ENCODE data around the gene CHRNA9. TPM values are rescaled to one million over a fixed set of nuclear protein-coding genes. Genes with fewer than 3 reads are reported as not detected.

CHRNA9 gene
- polyA plus RNA-seq, 1 of the 3 experiments (the other 2 are of a cell fraction) = 0.05 TPM

GRCh38 chr4:40306976-40307375 lies 28.2 kb upstream of the CHRNA9 start:
- Histone ChIP-seq H3K4me2 (no peak overlapping the region), H3K9me2 (no peaks in the 10 kb centered on the region), H3K9me3 (no peaks in the 10 kb centered on the region), H3K27ac (ENCODE audit: low read depth in 2 of 2, low read length in 1 of 2) (no peak overlapping the region), H3K4me1 (ENCODE audit: control insufficient read depth in 1 of 2, insufficient read depth in 2 of 2, low read depth in 1 of 2, low read length in 1 of 2) (peaks cover 0 to 2% of the 10 kb centered on the region in 2 experiments; a peak in 1 of 4 replicates), H2AFZ (ENCODE audit: low read depth) (peak overlapping the region; percentile 25; the same call in 1 of the 2 replicates), H4K20me1 (ENCODE audit: insufficient read depth) (no peaks in the 10 kb centered on the region), H3K27me3 (ENCODE audit: insufficient read depth) (no peaks in the 10 kb centered on the region), H3K4me3 (ENCODE audit: low read depth in 2 of 2, low read length in 1 of 2) (no peak overlapping the region), H3K36me3 (replicated peaks in 1 of 2; ENCODE audit: control insufficient read depth in 1 of 2, insufficient read depth in 2 of 2, low read length in 1 of 2) (no peaks in the 10 kb centered on the region), H3K79me2 (ENCODE audit: insufficient read depth) (no peaks in the 10 kb centered on the region), H3F3A (replicated peaks; ENCODE audit: insufficient read depth) (no peaks in the 10 kb centered on the region), H3K9ac (no peak overlapping the region)
- POLR2A ChIA-PET = no interaction called here
- WGBS (ENCODE audit: low lambda C conversion rate) = 68% methylated on average over 3 of the region's 3 CpGs
- CTCF ChIA-PET = interaction anchor here (0.9 to 7.1 kb wide), 7 partner anchors 10 to 251 kb away, joined by 3 to 44 read pairs (median 6); partner anchors contain the start of gene N4BP2
- TF ChIP-seq JUND (IDR thresholded peaks at IDR 0.05) (no peak), RFX5 (IDR thresholded peaks at IDR 0.05; ENCODE audit: low read length) (no peak), MAX (IDR thresholded peaks at IDR 0.05; ENCODE audit: low read depth) (no peak), EP300 (IDR thresholded peaks at IDR 0.05; ENCODE audit: borderline replicate concordance in 1 of 2, low read depth in 1 of 2, low read length in 1 of 2) (no peak), IRF3 (IDR thresholded peaks at IDR 0.05; ENCODE audit: low read depth, low read length) (no peak), NRF1 (IDR thresholded peaks at IDR 0.05; ENCODE audit: low read depth, low read length) (no peak), SMC3 (IDR thresholded peaks at IDR 0.05; ENCODE audit: low read depth, low read length) (no peak)
- DNase-seq = no peak

- POLR2A ChIA-PET = no interaction called here
- H3K9me2 ChIP-seq = no peaks in the 10 kb centered on the region
- 89% methylated on average over 14 of the region's 15 CpGs for WGBS (ENCODE audit: low lambda C conversion rate)
These were observed 27.3 kb upstream of the CHRNA9 start for GRCh38 chr4:40307627-40308497.

More at GRCh38 chr4:40307627-40308497, 27.3 kb upstream of the CHRNA9 start:
- TF ChIP-seq MXI1 (IDR thresholded peaks at IDR 0.05; ENCODE audit: low read depth, low read length) (no peak), RCOR1 (IDR thresholded peaks at IDR 0.05; ENCODE audit: low read length) (no peak), GABPA (IDR thresholded peaks at IDR 0.05; ENCODE audit: low read depth) (no peak), PBX3 (IDR thresholded peaks at IDR 0.05) (no peak), ZBTB33 (IDR thresholded peaks at IDR 0.05; ENCODE audit: borderline replicate concordance, low read depth) (no peak), RFX5 (IDR thresholded peaks at IDR 0.05; ENCODE audit: low read length) (no peak), USF2 (IDR thresholded peaks at IDR 0.05; ENCODE audit: borderline replicate concordance, low read depth, low read length) (no peak)
- Histone ChIP-seq H3K9me3 (no peaks in the 10 kb centered on the region), H2AFZ (ENCODE audit: low read depth) (no peak overlapping the region), H4K20me1 (ENCODE audit: insufficient read depth) (no peaks in the 10 kb centered on the region), H3K27me3 (ENCODE audit: insufficient read depth) (no peaks in the 10 kb centered on the region), H3K4me2 (no peak overlapping the region), H3K4me3 (ENCODE audit: low read depth in 2 of 2, low read length in 1 of 2) (no peak overlapping the region), H3K36me3 (replicated peaks in 1 of 2; ENCODE audit: control insufficient read depth in 1 of 2, insufficient read depth in 2 of 2, low read length in 1 of 2) (no peaks in the 10 kb centered on the region), H3K9ac (no peak overlapping the region), H3K79me2 (ENCODE audit: insufficient read depth) (no peaks in the 10 kb centered on the region), H3K4me1 (ENCODE audit: control insufficient read depth in 1 of 2, insufficient read depth in 2 of 2, low read depth in 1 of 2, low read length in 1 of 2) (peaks cover 0 to 2% of the 10 kb centered on the region in 2 experiments; a peak in 1 of 4 replicates), H3K27ac (ENCODE audit: low read depth in 2 of 2, low read length in 1 of 2) (no peak overlapping the region), H3F3A (replicated peaks; ENCODE audit: insufficient read depth) (no peaks in the 10 kb centered on the region)
- no peak for DNase-seq
- CTCF ChIA-PET = interaction anchor here (0.7 to 7.1 kb wide), 11 partner anchors 9 to 252 kb away, joined by 3 to 44 read pairs (median 4); partner anchors contain the start of gene N4BP2
